GM12873 (cell line): Measurements from ENCODE around the gene SNAP25.

Experiments used
- TF ChIP-seq, protein P1 (sequence below): IDR thresholded peaks from 2 replicates; pipeline ENCODE4 v1.5.1; 2012; ENCODE audit warnings: low read depth, mild to moderate bottlenecking, moderate library complexity, low read length, control low read depth; ENCODE audit not compliant: insufficient read depth; ENCODE audit errors: missing control alignments

Gene SNAP25

GRCh38 chr20:10280018-10280908 is 61.6 kb downstream of the SNAP25 start:
- TF ChIP-seq, protein P1, sequence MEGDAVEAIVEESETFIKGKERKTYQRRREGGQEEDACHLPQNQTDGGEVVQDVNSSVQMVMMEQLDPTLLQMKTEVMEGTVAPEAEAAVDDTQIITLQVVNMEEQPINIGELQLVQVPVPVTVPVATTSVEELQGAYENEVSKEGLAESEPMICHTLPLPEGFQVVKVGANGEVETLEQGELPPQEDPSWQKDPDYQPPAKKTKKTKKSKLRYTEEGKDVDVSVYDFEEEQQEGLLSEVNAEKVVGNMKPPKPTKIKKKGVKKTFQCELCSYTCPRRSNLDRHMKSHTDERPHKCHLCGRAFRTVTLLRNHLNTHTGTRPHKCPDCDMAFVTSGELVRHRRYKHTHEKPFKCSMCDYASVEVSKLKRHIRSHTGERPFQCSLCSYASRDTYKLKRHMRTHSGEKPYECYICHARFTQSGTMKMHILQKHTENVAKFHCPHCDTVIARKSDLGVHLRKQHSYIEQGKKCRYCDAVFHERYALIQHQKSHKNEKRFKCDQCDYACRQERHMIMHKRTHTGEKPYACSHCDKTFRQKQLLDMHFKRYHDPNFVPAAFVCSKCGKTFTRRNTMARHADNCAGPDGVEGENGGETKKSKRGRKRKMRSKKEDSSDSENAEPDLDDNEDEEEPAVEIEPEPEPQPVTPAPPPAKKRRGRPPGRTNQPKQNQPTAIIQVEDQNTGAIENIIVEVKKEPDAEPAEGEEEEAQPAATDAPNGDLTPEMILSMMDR = no peak

GRCh38 chr20:10281911-10282310 is 63.3 kb downstream of the SNAP25 start:
- TF ChIP-seq, protein P1 = no peak

- TF ChIP-seq, protein P1 = no peak
Observed at GRCh38 chr20:10282979-10283456, 64.4 kb downstream of the SNAP25 start.

GRCh38 chr20:10286356-10286755 is 67.7 kb downstream of the SNAP25 start:
- TF ChIP-seq, protein P1 = no peak

- TF ChIP-seq, protein P1 = no peak
Observed at GRCh38 chr20:10288421-10288820, 69.8 kb downstream of the SNAP25 start.

DNA sequence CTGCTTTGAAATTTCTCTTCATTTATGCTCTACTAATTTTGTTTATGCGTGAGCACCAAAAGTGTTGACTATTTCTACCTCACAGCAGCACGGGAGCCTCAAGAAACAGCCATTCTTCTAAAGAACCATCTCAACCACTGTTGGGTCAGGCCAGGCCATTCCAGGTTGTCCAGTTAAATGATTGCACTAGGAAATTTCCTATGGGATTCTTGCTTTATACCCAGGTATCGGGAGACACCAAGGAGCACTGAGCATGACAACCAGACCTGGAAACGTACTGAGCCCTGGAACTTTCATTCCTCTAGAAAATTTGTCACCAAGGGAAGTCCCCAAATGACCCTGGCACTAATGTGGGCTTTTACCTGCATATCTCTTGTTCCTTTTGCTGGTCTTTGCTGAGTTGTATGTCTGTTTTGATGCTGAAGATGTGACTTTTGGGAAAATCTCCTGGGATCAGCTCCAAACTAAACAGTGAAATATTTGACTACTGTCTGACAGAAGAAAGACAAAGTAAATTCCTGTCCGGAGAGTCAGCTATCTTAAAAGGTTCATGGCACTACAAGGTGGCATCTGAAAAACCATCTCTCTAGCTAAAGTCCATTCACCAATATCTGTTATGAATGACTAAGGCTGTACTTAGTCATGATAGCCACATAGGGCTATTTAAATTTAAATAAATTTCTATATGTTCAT is 70.5 kb downstream of the SNAP25 start:
- TF ChIP-seq, protein P1 = no peak

GRCh38 chr20:10291568-10292248 is 73.1 kb downstream of the SNAP25 start:
- TF ChIP-seq, protein P1 = no peak
